ENCODE results near the gene SLC22A1. TPM values are rescaled to one million over a fixed set of nuclear protein-coding genes. Genes with fewer than 3 reads are reported as not detected.
"Not testable (repeated sequence)": the region's sequence is repeated elsewhere in the genome, so short reads cannot be mapped to it uniquely, and the experiment has no call there.

The SLC22A1 gene
- total RNA-seq, 3 donors from 2014 or later: 0.98 to 3.2 (median 1.3) TPM

- H3K9me3 ChIP-seq: no peaks in the 10 kb centered on the region
- intact Hi-C loops (cut with DNase I; ENCODE audit: low total_unique reads): no loop called here
- H3K36me3 ChIP-seq: peaks cover 5% of the 10 kb centered on the region
- no peaks in the 10 kb centered on the region for H3K4me1 ChIP-seq
- no peak overlapping the region for H3K4me3 ChIP-seq
- H3K27ac ChIP-seq: peak overlapping the region in 1 of 2 donors; percentile 66
- DNase-seq (ENCODE audit: low spot score in 2 of 2): no peak
- no peaks in the 10 kb centered on the region for H3K27me3 ChIP-seq
- TF ChIP-seq POLR2A (IDR thresholded peaks at IDR 0.05): no peak
- no peak for TF ChIP-seq POLR2AphosphoS5 (IDR thresholded peaks at IDR 0.05)
- TF ChIP-seq, protein P1, sequence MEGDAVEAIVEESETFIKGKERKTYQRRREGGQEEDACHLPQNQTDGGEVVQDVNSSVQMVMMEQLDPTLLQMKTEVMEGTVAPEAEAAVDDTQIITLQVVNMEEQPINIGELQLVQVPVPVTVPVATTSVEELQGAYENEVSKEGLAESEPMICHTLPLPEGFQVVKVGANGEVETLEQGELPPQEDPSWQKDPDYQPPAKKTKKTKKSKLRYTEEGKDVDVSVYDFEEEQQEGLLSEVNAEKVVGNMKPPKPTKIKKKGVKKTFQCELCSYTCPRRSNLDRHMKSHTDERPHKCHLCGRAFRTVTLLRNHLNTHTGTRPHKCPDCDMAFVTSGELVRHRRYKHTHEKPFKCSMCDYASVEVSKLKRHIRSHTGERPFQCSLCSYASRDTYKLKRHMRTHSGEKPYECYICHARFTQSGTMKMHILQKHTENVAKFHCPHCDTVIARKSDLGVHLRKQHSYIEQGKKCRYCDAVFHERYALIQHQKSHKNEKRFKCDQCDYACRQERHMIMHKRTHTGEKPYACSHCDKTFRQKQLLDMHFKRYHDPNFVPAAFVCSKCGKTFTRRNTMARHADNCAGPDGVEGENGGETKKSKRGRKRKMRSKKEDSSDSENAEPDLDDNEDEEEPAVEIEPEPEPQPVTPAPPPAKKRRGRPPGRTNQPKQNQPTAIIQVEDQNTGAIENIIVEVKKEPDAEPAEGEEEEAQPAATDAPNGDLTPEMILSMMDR (IDR thresholded peaks at IDR 0.05): no peak
Measured at GRCh38 chr6:160088784-160089533, 32.7 kb upstream of the SLC22A1 start.

GRCh38 chr6:160089534-160089897 is 32.1 kb upstream of the SLC22A1 start:
- DNase-seq (ENCODE audit: low spot score in 2 of 2): no peak
- Histone ChIP-seq H3K9me3 (no peaks in the 10 kb centered on the region), H3K36me3 (peaks cover under 1% of the 10 kb centered on the region), H3K4me1 (no peaks in the 10 kb centered on the region), H3K27me3 (no peaks in the 10 kb centered on the region), H3K4me3 (no peak overlapping the region), H3K27ac (peak overlapping the region in 1 of 2 donors; percentile 66)
- TF ChIP-seq POLR2AphosphoS5 (IDR thresholded peaks at IDR 0.05): no peak
- TF ChIP-seq, protein P1 (IDR thresholded peaks at IDR 0.05): no peak
- TF ChIP-seq POLR2A (IDR thresholded peaks at IDR 0.05): no peak
- intact Hi-C loops (cut with DNase I; ENCODE audit: low total_unique reads): no loop called here

DNA sequence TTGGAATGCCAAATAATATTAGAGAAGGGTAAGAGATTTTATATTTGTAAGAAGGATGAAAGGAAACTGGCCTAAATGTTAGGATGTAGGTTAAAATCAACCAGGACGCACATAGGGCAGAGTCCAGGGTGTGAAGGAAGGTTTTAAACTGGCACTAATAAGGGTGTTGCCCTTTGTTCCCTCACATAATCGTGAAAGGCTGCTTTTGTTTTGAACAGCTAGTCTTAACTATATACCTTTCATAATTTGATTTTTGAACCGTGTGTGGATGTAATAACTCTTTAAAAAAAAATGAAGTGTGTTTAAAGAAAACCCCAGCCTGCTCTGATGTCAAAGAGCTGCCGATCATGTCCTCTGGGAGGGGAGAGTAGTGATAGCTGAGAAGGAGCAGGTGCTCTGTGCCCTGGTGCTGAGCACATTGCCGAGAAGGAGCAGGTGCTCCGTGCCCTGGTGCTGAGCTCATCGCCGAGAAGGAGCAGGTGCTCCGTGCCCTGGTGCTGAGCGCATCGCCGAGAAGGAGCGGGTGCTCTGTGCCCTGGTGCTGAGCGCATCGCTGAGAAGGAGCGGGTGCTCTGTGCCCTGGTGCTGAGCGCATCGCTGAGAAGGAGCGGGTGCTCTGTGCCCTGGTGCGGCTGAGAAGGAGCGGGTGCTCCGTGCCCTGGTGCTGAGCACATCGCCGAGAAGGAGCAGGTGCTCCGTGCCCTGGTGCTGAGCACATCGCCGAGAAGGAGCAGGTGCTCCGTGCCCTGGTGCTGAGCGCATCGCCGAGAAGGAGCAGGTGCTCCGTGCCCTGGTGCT is 31.0 kb upstream of the SLC22A1 start:
- H3K27me3 ChIP-seq; H3K36me3 ChIP-seq; intact Hi-C loops (cut with DNase I; ENCODE audit: low total_unique reads); H3K4me1 ChIP-seq; DNase-seq (ENCODE audit: low spot score in 2 of 2); H3K9me3 ChIP-seq; H3K4me3 ChIP-seq; H3K27ac ChIP-seq: not testable (repeated sequence)

GRCh38 chr6:160092176-160092575 is 29.4 kb upstream of the SLC22A1 start:
- H3K36me3 ChIP-seq; H3K4me1 ChIP-seq; H3K4me3 ChIP-seq; intact Hi-C loops (cut with DNase I; ENCODE audit: low total_unique reads); DNase-seq (ENCODE audit: low spot score in 2 of 2); H3K9me3 ChIP-seq; H3K27ac ChIP-seq; H3K27me3 ChIP-seq: not testable (repeated sequence)

- Histone ChIP-seq H3K9me3 (no peaks in the 10 kb centered on the region), H3K4me3 (no peak overlapping the region), H3K36me3 (peaks cover 1% of the 10 kb centered on the region), H3K4me1 (no peaks in the 10 kb centered on the region), H3K27ac (no peak overlapping the region), H3K27me3 (no peaks in the 10 kb centered on the region)
- no peak for DNase-seq (ENCODE audit: low spot score in 2 of 2)
- no peak for TF ChIP-seq POLR2AphosphoS5 (IDR thresholded peaks at IDR 0.05)
- no peak for TF ChIP-seq POLR2A (IDR thresholded peaks at IDR 0.05)
- TF ChIP-seq, protein P1 (IDR thresholded peaks at IDR 0.05): no peak
- intact Hi-C loops (cut with DNase I; ENCODE audit: low total_unique reads): no loop called here
Measured at GRCh38 chr6:160092602-160093001, 29.0 kb upstream of the SLC22A1 start.

DNA sequence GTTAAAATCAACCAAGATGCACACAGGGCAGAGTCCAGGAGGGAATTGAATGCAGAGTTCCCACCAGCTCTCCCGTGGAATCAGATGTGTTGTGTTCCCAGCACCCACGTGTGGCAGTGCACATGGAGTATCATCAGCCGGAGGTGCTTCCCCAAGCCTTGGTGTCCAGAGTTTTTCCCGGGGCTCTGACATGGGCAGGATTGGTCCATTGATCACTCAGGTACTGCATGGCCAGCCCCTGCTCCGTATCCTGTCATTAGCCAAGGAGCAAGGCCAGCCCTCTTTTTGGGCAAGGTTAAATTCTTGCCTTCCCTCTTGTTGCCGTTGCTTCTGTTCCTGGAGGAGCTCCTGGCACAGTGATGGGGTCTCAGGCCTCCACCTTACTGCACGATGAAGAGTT is 28.6 kb upstream of the SLC22A1 start:
- no peak for TF ChIP-seq POLR2A (IDR thresholded peaks at IDR 0.05)
- TF ChIP-seq POLR2AphosphoS5 (IDR thresholded peaks at IDR 0.05): no peak
- TF ChIP-seq, protein P1 (IDR thresholded peaks at IDR 0.05): no peak
- Histone ChIP-seq H3K4me3 (no peak overlapping the region), H3K4me1 (no peaks in the 10 kb centered on the region), H3K9me3 (no peaks in the 10 kb centered on the region), H3K27ac (no peak overlapping the region), H3K27me3 (no peaks in the 10 kb centered on the region), H3K36me3 (peaks cover 6% of the 10 kb centered on the region)
- intact Hi-C loops (cut with DNase I; ENCODE audit: low total_unique reads): no loop called here
- no peak for DNase-seq (ENCODE audit: low spot score in 2 of 2)

All from breast epithelium (tissue), 4 donors.